Keratinocyte (primary cell): Measurements from ENCODE around the gene PSMD8. TPM values are rescaled to one million over a fixed set of nuclear protein-coding genes. Genes with fewer than 3 reads are reported as not detected.
"Not testable (repeated sequence)": the region's sequence is repeated elsewhere in the genome, so short reads cannot be mapped to it uniquely, and the experiment has no call there.

Source experiments
- DNase-seq: peaks from one replicate; pipeline ENCODE4 v3.0.0-alpha.2; 2011; ENCODE audit warnings: low read depth, missing footprints, low spot score
- FAIRE-seq: peaks from 2 replicates; lab custom pipeline; 2011; peaks lifted over from hg19 to GRCh38; lab: Jason Lieb, UNC
- H2AFZ ChIP-seq: 2 replicates; pipeline ENCODE4 v1.6.0; 2012; ENCODE audit warnings: low read length, control low read depth, inconsistent platforms; ENCODE audit not compliant: control insufficient read depth
- H3K27ac ChIP-seq: 2 replicates; pipeline ENCODE4 v1.5.1; 2011; ENCODE audit warnings: low read length; ENCODE audit not compliant: control insufficient read depth, insufficient read depth
- H3K27me3 ChIP-seq: 3 replicates; pipeline ENCODE4 v1.6.0; 2011; ENCODE audit warnings: low read length; ENCODE audit not compliant: control insufficient read depth, insufficient read depth; ENCODE audit errors: extremely low read depth
- H3K36me3 ChIP-seq, 2 experiments: 2 replicates in 1 of 2; 3 replicates in 1 of 2; pipeline ENCODE4 v1.5.1; 2011; ENCODE audit warnings: low read length in 2 of 2, mild to moderate bottlenecking in 1 of 2; ENCODE audit not compliant: control insufficient read depth in 2 of 2, insufficient read depth in 2 of 2; ENCODE audit errors: extremely low read depth in 1 of 2
- H3K4me1 ChIP-seq: 3 replicates; pipeline ENCODE4 v1.5.1; 2011; ENCODE audit warnings: low read length; ENCODE audit not compliant: control insufficient read depth, insufficient read depth; ENCODE audit errors: extremely low read depth
- H3K4me2 ChIP-seq: 3 replicates; pipeline ENCODE4 v1.6.0; 2011; ENCODE audit warnings: low read depth, low read length; ENCODE audit not compliant: control insufficient read depth, insufficient read depth; ENCODE audit errors: extremely low read depth
- H3K4me3 ChIP-seq, 3 experiments: fragments of 200-600 bp in 1 of 3; sonication (generic) in 1 of 3; 2 replicates in 2 of 3; 3 replicates in 1 of 3; pipeline ENCODE4 v1.5.1; 2011 to 2016; ENCODE audit warnings: low read length in 3 of 3, mild to moderate bottlenecking in 3 of 3, control low read depth in 2 of 3, inconsistent platforms in 1 of 3, low read depth in 1 of 3, mixed read lengths in 1 of 3, mixed run types in 1 of 3, moderate library complexity in 1 of 3; ENCODE audit not compliant: control insufficient read depth in 2 of 3, insufficient read depth in 2 of 3; ENCODE audit errors: extremely low read depth in 1 of 3
- H3K79me2 ChIP-seq: 2 replicates; pipeline ENCODE4 v1.6.0; 2012; ENCODE audit warnings: low read length; ENCODE audit not compliant: control insufficient read depth, insufficient read depth
- H3K9ac ChIP-seq: 3 replicates; pipeline ENCODE4 v1.6.0; 2011; ENCODE audit warnings: low read length; ENCODE audit not compliant: control insufficient read depth, insufficient read depth; ENCODE audit errors: extremely low read depth
- H3K9me1 ChIP-seq: 3 replicates; pipeline ENCODE4 v1.6.0; 2011; ENCODE audit warnings: low read length; ENCODE audit not compliant: control insufficient read depth, insufficient read depth; ENCODE audit errors: extremely low read depth
- H3K9me3 ChIP-seq: 2 replicates; pipeline ENCODE4 v1.5.1; 2012; ENCODE audit warnings: low read depth, low read length; ENCODE audit not compliant: control insufficient read depth
- H4K20me1 ChIP-seq: 3 replicates; pipeline ENCODE4 v1.6.0; 2011; ENCODE audit warnings: low read length; ENCODE audit not compliant: control insufficient read depth, insufficient read depth; ENCODE audit errors: extremely low read depth
- EZH2 ChIP-seq: IDR thresholded peaks from one replicate; pipeline ENCODE4 v1.6.1; 2012; ENCODE audit warnings: inconsistent platforms, mild to moderate bottlenecking, low read length, moderate library complexity
- dilution Hi-C: fragments of 300-500 bp; cut with MboI; formaldehyde crosslinking; loops from one replicate; pipeline ENCODE4 v1.7.0; 2020; ENCODE audit warnings: low sequenced_read_pairs; ENCODE audit not compliant: extremely low pct_ligation_motif_present
- polyA plus RNA-seq, 5 experiments: library from polyadenylated mRNA; depleted of rRNA in 3 of 5; stranded (reverse) in 3 of 5; stranded (forward) in 1 of 5; unstranded in 1 of 5; fragments of >200 nt; gene quantifications; 1 replicate in 1 of 5; 2 replicates in 3 of 5; 3 replicates in 1 of 5; pipeline versions ENCODE4 v1.2.1 to v1.2.3, GENCODE V29; 2011 to 2012; ENCODE audit warnings: missing spikeins in 2 of 5, low read depth in 1 of 5, low replicate concordance in 1 of 5
- TF ChIP-seq, protein P1 (sequence below), 3 experiments: IDR thresholded peaks in 1 of 3; conservative IDR thresholded peaks in 1 of 3; optimal IDR thresholded peaks in 1 of 3; 2 replicates in 2 of 3; 3 replicates in 1 of 3; pipeline versions ENCODE3 to v1.5.1; 2011; ENCODE audit warnings: low read length in 3 of 3, mild to moderate bottlenecking in 3 of 3, moderate library complexity in 2 of 3, control low read depth in 1 of 3, inconsistent platforms in 1 of 3; ENCODE audit not compliant: insufficient read depth in 2 of 3; ENCODE audit errors: extremely low read depth in 1 of 3

PSMD8 gene
- polyA plus RNA-seq, 1 donor (not counting 4 experiments of a cell fraction or from before 2014, with no cell fraction given), result 346 TPM

GRCh38 chr19:38361633-38362075 lies 12.7 kb upstream of the PSMD8 start:
- no peaks in the 10 kb centered on the region for H4K20me1 ChIP-seq
- peak overlapping the region; percentile 97 for H2AFZ ChIP-seq
- H3K27me3 ChIP-seq, result peaks cover 30% of the 10 kb centered on the region
- no peak for TF ChIP-seq EZH2
- TF ChIP-seq, protein P1, sequence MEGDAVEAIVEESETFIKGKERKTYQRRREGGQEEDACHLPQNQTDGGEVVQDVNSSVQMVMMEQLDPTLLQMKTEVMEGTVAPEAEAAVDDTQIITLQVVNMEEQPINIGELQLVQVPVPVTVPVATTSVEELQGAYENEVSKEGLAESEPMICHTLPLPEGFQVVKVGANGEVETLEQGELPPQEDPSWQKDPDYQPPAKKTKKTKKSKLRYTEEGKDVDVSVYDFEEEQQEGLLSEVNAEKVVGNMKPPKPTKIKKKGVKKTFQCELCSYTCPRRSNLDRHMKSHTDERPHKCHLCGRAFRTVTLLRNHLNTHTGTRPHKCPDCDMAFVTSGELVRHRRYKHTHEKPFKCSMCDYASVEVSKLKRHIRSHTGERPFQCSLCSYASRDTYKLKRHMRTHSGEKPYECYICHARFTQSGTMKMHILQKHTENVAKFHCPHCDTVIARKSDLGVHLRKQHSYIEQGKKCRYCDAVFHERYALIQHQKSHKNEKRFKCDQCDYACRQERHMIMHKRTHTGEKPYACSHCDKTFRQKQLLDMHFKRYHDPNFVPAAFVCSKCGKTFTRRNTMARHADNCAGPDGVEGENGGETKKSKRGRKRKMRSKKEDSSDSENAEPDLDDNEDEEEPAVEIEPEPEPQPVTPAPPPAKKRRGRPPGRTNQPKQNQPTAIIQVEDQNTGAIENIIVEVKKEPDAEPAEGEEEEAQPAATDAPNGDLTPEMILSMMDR (optimal IDR thresholded peaks at IDR 0.05 in 1 of 3, IDR thresholded peaks at IDR 0.05 in 1 of 3, conservative IDR thresholded peaks at IDR 0.05 in 1 of 3; ENCODE audit: extremely low read depth in 1 of 3, insufficient read depth in 2 of 3, low read length in 3 of 3), result peak in 1 of 3 experiments; percentile 39
- H3K4me1 ChIP-seq, result peaks cover 6% of the 10 kb centered on the region
- no peak overlapping the region for H3K27ac ChIP-seq
- dilution Hi-C loops, result no loop called here
- no peaks in the 10 kb centered on the region for H3K9me3 ChIP-seq
- H3K4me2 ChIP-seq, result peak overlapping the region; percentile 72
- H3K9ac ChIP-seq, result no peak overlapping the region
- H3K36me3 ChIP-seq, result no peaks in the 10 kb centered on the region
- no peaks in the 10 kb centered on the region for H3K9me1 ChIP-seq
- H3K79me2 ChIP-seq, result no peaks in the 10 kb centered on the region
- FAIRE-seq (peak; percentile 17), DNase-seq (peak; percentile 41)
- H3K4me3 ChIP-seq, result peak overlapping the region; percentile 54 to 73 (median 64)

DNA sequence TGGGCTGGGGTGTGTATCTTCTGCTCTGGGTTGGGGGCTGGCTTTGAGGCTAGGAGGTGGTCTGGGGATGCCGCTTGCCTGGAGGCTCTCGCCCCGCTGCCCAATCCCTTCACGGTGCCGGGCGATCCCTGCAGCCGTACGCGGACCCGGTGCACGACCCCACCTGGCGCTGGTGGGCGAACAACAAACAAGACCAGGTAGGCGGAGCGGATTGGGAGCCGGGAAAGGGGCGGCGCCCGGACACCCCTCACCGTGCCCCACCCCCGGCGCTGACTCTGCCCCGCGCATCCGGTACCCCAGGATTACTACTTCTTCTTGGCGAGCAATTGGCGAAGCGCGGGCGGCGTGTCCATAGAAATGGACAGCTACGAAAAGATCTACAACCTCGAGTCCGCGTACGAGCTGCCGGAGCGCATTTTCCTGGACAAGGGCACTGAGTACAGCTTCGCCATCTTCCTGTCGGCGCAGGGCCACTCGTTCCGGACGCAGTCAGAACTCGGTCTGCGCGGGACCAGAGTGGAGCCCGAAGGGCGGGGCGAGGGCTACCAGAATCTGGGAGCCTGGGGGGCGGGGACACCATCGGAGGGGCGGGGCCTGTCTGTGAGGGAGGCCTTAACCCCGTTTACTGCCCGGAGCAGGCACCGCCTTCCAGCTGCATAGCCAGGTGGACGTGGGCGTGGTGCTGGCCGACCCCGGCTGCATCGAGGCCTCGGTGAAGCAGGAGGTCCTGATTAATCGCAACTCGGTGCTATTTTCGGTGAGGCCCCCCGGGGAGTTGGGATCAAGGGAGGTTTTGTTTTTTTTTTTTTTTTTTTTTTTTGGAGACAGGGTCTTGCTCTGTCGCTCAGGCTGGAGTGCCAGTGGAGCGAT lies 12.1 kb upstream of the PSMD8 start:
- Histone ChIP-seq H3K9ac (peak overlapping the region; percentile 33), H4K20me1 (no peaks in the 10 kb centered on the region), H3K36me3 (no peaks in the 10 kb centered on the region), H3K4me2 (peak overlapping the region; percentile 72), H3K27me3 (peaks cover 30% of the 10 kb centered on the region), H3K4me3 (peak overlapping the region; percentile 54 to 73 (median 64)), H2AFZ (peak overlapping the region; percentile 97), H3K9me1 (no peaks in the 10 kb centered on the region), H3K4me1 (peaks cover 6% of the 10 kb centered on the region), H3K9me3 (no peaks in the 10 kb centered on the region), H3K27ac (no peak overlapping the region), H3K79me2 (no peaks in the 10 kb centered on the region)
- TF ChIP-seq, protein P1 (optimal IDR thresholded peaks at IDR 0.05 in 1 of 3, IDR thresholded peaks at IDR 0.05 in 1 of 3, conservative IDR thresholded peaks at IDR 0.05 in 1 of 3; ENCODE audit: extremely low read depth in 1 of 3, insufficient read depth in 2 of 3, low read length in 3 of 3), result no peak
- no peak for TF ChIP-seq EZH2
- dilution Hi-C loops, result no loop called here
- DNase-seq, result peak; percentile 28
- FAIRE-seq, result no peak

DNA sequence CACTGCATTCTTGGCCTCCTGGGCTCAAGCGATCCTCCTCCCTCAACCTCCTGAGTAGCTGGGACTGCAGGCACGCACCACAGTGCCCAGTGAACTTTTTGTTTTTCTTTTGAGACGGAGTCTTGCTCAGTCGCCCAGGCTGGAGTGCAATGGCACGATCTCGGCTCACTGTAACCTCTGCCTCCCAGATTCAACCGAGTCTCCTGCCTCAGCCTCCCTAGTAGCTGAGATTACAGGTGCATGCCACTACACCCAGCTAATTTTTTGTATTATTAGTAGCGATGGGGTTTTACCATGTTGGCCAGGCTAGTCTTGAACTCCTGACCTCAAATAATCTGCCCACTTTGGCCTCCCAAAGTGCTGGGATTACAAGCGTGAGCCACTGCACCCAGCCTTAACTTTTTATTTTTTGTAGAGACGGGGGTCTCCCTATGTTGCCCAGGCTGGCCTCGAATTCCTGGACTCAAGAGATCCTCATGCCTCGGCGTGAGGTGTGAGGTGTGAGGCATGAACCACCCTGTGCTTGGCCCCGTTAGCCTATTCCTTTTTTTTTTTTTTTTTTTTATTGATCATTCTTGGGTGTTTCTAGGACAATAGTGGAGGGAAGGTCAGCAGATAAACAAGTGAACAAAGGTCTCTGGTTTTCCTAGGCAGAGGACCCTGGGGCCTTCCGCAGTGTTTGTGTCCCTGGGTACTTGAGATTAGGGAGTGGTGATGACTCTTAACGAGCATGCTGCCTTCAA lies 11.3 kb upstream of the PSMD8 start:
- peak overlapping the region; percentile 72 for H3K4me2 ChIP-seq
- H3K27me3 ChIP-seq, result peaks cover 29% of the 10 kb centered on the region
- H3K9ac ChIP-seq, H3K9me3 ChIP-seq, H3K36me3 ChIP-seq, H3K9me1 ChIP-seq, FAIRE-seq, H4K20me1 ChIP-seq, H3K27ac ChIP-seq, DNase-seq, H3K4me1 ChIP-seq, H3K79me2 ChIP-seq, H2AFZ ChIP-seq, dilution Hi-C loops: not testable (repeated sequence)
- H3K4me3 ChIP-seq, result peak overlapping the region in 2 of 3 experiments; percentile 54 to 64
